DOHH2 (cell line): Measurements from ENCODE around the gene COL5A3.

Source experiments
- H3F3A ChIP-seq: fragments of 200-600 bp; sonication (generic), shearing (Covaris generic); 2 replicates; pipeline ENCODE4 v1.6.0; 2016; ENCODE audit warnings: antibody characterized with exemption, mild to moderate bottlenecking; ENCODE audit not compliant: control insufficient read depth, insufficient read depth
- H3K27ac ChIP-seq: fragments of 200-600 bp; sonication (generic); 2 replicates; pipeline ENCODE4 v1.5.1; 2014; ENCODE audit warnings: low read depth, mild to moderate bottlenecking, low read length, moderate library complexity
- H3K27me3 ChIP-seq: fragments of 200-600 bp; sonication (generic); 2 replicates; pipeline ENCODE4 v1.6.1; 2014; ENCODE audit warnings: mild to moderate bottlenecking, low read length, mixed read lengths; ENCODE audit not compliant: control insufficient read depth
- H3K36me3 ChIP-seq: fragments of 200-600 bp; sonication (generic); 2 replicates; pipeline ENCODE4 v1.6.1; 2014; ENCODE audit warnings: mild to moderate bottlenecking, low read length, moderate library complexity, mixed read lengths; ENCODE audit not compliant: control insufficient read depth
- H3K4me1 ChIP-seq: fragments of 200-600 bp; sonication (generic); 2 replicates; pipeline ENCODE4 v1.6.1; 2014; ENCODE audit warnings: mild to moderate bottlenecking, low read length, mixed read lengths; ENCODE audit not compliant: control insufficient read depth
- H3K4me2 ChIP-seq: fragments of 200-600 bp; sonication (generic); 2 replicates; pipeline ENCODE4 v1.6.0; 2014; ENCODE audit warnings: mild to moderate bottlenecking, low read length, moderate library complexity
- H3K4me3 ChIP-seq: fragments of 200-600 bp; sonication (generic); 2 replicates; pipeline ENCODE4 v1.5.1; 2014; ENCODE audit warnings: mild to moderate bottlenecking, low read length, mixed read lengths
- H3K79me2 ChIP-seq: fragments of 200-600 bp; sonication (generic); 2 replicates; pipeline ENCODE4 v1.6.1; 2014; ENCODE audit warnings: mild to moderate bottlenecking, low read length, mixed read lengths; ENCODE audit not compliant: control insufficient read depth
- H3K9me2 ChIP-seq: fragments of 200-600 bp; sonication (generic); replicated peaks from 2 replicates; pipeline ENCODE4 v1.6.1; 2014; ENCODE audit warnings: mild to moderate bottlenecking, low read length, mixed read lengths; ENCODE audit not compliant: control insufficient read depth
- H3K9me3 ChIP-seq: fragments of 200-600 bp; sonication (generic); 2 replicates; pipeline ENCODE4 v1.6.1; 2014; ENCODE audit warnings: antibody characterized with exemption, low read length, mixed read lengths; ENCODE audit not compliant: control insufficient read depth, insufficient read depth
- H4K20me1 ChIP-seq: fragments of 200-600 bp; sonication (generic); 2 replicates; pipeline ENCODE4 v1.6.0; 2014; ENCODE audit warnings: low read depth, mild to moderate bottlenecking, antibody characterized with exemption, low read length, moderate library complexity; ENCODE audit not compliant: control insufficient read depth, insufficient read depth
- EZH2phosphoT487 ChIP-seq: fragments of 200-600 bp; sonication (generic); IDR thresholded peaks from 2 replicates; pipeline ENCODE4 v1.6.1; 2017; ENCODE audit warnings: borderline replicate concordance, mild to moderate bottlenecking, antibody characterized with exemption, low read length, moderate library complexity, mixed read lengths
- TF ChIP-seq, protein P1 (sequence below): fragments of 200-600 bp; sonication (generic); IDR thresholded peaks from one replicate; pipeline ENCODE4 v1.5.1; 2014; ENCODE audit warnings: antibody characterized with exemption, mild to moderate bottlenecking, low read depth, low read length; ENCODE audit not compliant: poor library complexity, severe bottlenecking

The COL5A3 gene

DNA sequence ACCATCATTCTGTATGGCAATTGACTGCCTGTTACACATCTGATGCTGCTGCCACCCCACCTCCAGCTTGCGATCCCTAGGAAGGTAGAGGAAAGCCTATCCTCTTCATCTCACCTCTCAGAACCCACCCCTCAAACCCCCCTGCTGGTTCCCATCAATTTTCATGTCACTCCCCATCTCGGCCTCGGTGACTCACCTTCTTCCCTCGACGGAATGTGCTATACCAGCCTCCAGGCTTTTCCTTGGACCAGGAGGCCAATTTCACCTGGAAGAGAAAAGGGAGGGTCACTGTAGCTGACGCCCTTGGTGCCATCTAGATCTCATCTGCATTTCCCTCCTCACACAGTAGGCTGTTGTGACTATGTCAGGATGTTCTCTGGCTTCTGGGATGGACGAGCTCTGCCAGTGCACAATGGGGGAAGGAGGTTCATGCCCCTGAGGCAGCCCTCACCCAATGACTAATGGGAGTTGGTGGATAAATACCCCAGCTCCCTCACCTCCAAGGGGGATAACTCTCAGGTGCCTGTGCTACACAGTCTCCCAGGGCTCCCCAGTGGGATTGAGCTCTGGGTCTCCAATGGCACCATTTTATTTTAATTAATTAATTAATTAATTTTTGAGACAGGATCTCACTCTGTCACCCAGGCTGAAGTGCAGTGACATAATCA lies 47.5 kb downstream of the COL5A3 start:
- Histone ChIP-seq H4K20me1 (no peaks in the 10 kb centered on the region), H3F3A (no peaks in the 10 kb centered on the region), H3K79me2 (no peaks in the 10 kb centered on the region), H3K4me2 (no peak overlapping the region), H3K9me3 (no peaks in the 10 kb centered on the region), H3K36me3 (no peaks in the 10 kb centered on the region), H3K4me1 (no peaks in the 10 kb centered on the region), H3K9me2 (no peaks in the 10 kb centered on the region), H3K27ac (no peak overlapping the region), H3K4me3 (no peak overlapping the region), H3K27me3 (no peaks in the 10 kb centered on the region)
- TF ChIP-seq, protein P1, sequence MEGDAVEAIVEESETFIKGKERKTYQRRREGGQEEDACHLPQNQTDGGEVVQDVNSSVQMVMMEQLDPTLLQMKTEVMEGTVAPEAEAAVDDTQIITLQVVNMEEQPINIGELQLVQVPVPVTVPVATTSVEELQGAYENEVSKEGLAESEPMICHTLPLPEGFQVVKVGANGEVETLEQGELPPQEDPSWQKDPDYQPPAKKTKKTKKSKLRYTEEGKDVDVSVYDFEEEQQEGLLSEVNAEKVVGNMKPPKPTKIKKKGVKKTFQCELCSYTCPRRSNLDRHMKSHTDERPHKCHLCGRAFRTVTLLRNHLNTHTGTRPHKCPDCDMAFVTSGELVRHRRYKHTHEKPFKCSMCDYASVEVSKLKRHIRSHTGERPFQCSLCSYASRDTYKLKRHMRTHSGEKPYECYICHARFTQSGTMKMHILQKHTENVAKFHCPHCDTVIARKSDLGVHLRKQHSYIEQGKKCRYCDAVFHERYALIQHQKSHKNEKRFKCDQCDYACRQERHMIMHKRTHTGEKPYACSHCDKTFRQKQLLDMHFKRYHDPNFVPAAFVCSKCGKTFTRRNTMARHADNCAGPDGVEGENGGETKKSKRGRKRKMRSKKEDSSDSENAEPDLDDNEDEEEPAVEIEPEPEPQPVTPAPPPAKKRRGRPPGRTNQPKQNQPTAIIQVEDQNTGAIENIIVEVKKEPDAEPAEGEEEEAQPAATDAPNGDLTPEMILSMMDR: no peak
- no peak for TF ChIP-seq EZH2phosphoT487

DNA sequence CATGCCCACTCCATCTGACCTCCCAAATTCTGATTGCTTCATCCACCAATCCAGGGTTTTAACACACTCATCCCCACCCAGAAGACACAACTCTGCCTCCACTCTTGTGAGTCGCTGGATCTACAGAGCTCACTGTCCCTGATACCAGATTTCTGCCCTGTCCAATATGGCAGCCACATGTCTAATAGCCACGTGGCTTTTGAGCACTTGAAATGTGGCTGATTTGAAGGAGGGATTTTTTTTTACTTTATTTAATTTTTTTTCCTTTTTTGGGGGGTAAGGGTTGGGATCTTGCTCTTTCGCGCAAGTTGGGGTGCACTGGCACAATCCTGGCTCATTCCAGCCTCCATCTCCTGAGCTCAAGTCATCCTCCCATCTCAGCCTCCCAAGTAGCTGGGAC lies 49.2 kb downstream of the COL5A3 start:
- Histone ChIP-seq H3K79me2 (no peaks in the 10 kb centered on the region), H3K9me2 (no peaks in the 10 kb centered on the region), H3K27me3 (no peaks in the 10 kb centered on the region), H3K36me3 (no peaks in the 10 kb centered on the region), H3F3A (no peaks in the 10 kb centered on the region), H3K4me3 (no peak overlapping the region), H4K20me1 (no peaks in the 10 kb centered on the region), H3K4me1 (no peaks in the 10 kb centered on the region), H3K27ac (no peak overlapping the region), H3K4me2 (no peak overlapping the region), H3K9me3 (no peaks in the 10 kb centered on the region)
- no peak for TF ChIP-seq EZH2phosphoT487
- TF ChIP-seq, protein P1: no peak

DNA sequence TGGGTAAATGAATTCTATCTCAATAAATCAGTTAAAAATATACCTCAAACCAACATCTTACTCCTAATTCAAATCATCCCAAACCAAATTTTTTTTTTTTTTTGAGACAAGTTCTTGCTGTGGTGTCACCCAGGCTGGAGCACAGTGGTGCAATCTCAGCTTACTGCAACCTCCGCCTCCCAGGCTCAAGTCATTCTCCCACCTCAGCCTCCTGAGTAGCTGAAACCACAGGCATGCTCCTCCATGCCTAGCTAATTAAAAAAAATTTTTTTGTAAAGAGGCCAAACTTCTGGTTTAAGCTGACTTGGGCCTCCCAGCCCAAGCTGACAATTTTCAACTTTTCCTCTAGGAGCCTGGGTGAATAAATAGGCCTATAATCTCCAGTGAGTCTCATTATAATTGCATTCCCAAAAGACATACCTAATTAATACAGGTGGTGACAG lies 51.9 kb downstream of the COL5A3 start:
- Histone ChIP-seq H3K4me1 (peaks cover 10% of the 10 kb centered on the region), H3F3A (no peaks in the 10 kb centered on the region), H4K20me1 (no peaks in the 10 kb centered on the region), H3K4me3 (no peak overlapping the region), H3K9me2 (no peaks in the 10 kb centered on the region), H3K36me3 (no peaks in the 10 kb centered on the region), H3K4me2 (no peak overlapping the region), H3K27ac (no peak overlapping the region), H3K9me3 (no peaks in the 10 kb centered on the region), H3K27me3 (no peaks in the 10 kb centered on the region), H3K79me2 (no peaks in the 10 kb centered on the region)
- no peak for TF ChIP-seq EZH2phosphoT487
- TF ChIP-seq, protein P1: no peak
